MM.1S (cell line): ENCODE data around the gene MACROD2.

Source experiments
- DNase-seq: peaks from one replicate; pipeline ENCODE4 v3.0.0-alpha.2; 2015
- H2AFZ ChIP-seq: fragments of 300-600 bp; sonication (generic); 2 replicates; pipeline ENCODE4 v1.6.0; 2016; ENCODE audit warnings: antibody characterized with exemption, low read length
- H3F3A ChIP-seq: fragments of 300-600 bp; sonication (generic); 2 replicates; pipeline ENCODE4 v1.6.1; 2016; ENCODE audit warnings: mild to moderate bottlenecking, antibody characterized with exemption, low read length, moderate library complexity, mixed read lengths; ENCODE audit not compliant: insufficient read depth
- H3K27ac ChIP-seq: fragments of 300-600 bp; sonication (generic); 2 replicates; pipeline ENCODE4 v1.5.1; 2016; ENCODE audit warnings: mild to moderate bottlenecking, low read length
- H3K27me3 ChIP-seq: fragments of 300-600 bp; sonication (generic); replicated peaks from 2 replicates; pipeline ENCODE4 v1.6.0; 2016; ENCODE audit warnings: low read length; ENCODE audit not compliant: insufficient read depth
- H3K36me3 ChIP-seq: fragments of 300-600 bp; sonication (generic); replicated peaks from 2 replicates; pipeline ENCODE4 v1.6.1; 2016; ENCODE audit warnings: mild to moderate bottlenecking, low read length, mixed read lengths; ENCODE audit not compliant: insufficient read depth
- H3K4me1 ChIP-seq: fragments of 300-600 bp; sonication (generic); 2 replicates; pipeline ENCODE4 v1.6.1; 2016; ENCODE audit warnings: low read length, mixed read lengths
- H3K4me2 ChIP-seq: fragments of 300-600 bp; sonication (generic); 2 replicates; pipeline ENCODE4 v1.6.0; 2016; ENCODE audit warnings: low read depth, low read length
- H3K4me3 ChIP-seq: fragments of 300-600 bp; sonication (generic); 2 replicates; pipeline ENCODE4 v1.5.1; 2016; ENCODE audit warnings: low read length, mixed read lengths
- H3K79me2 ChIP-seq: fragments of 300-600 bp; sonication (generic); 2 replicates; pipeline ENCODE4 v1.6.1; 2016; ENCODE audit warnings: mixed run types, low read length, mixed read lengths
- H3K9ac ChIP-seq: fragments of 300-600 bp; sonication (generic); 2 replicates; pipeline ENCODE4 v1.6.1; 2016; ENCODE audit warnings: low read length, mixed read lengths
- H3K9me2 ChIP-seq: fragments of 300-600 bp; sonication (generic); replicated peaks from 2 replicates; pipeline ENCODE4 v1.6.1; 2016; ENCODE audit warnings: mild to moderate bottlenecking, low read length, mixed read lengths; ENCODE audit not compliant: insufficient read depth
- H3K9me3 ChIP-seq: fragments of 300-600 bp; sonication (generic); replicated peaks from 2 replicates; pipeline ENCODE4 v1.6.1; 2016; ENCODE audit warnings: mild to moderate bottlenecking, low read length, mixed read lengths; ENCODE audit not compliant: insufficient read depth
- H4K20me1 ChIP-seq: fragments of 300-600 bp; sonication (generic); 2 replicates; pipeline ENCODE4 v1.6.1; 2016; ENCODE audit warnings: mild to moderate bottlenecking, low read length, moderate library complexity, mixed read lengths; ENCODE audit not compliant: insufficient read depth
- EZH2 ChIP-seq: fragments of 300-600 bp; sonication (generic); optimal IDR thresholded peaks from 2 replicates; pipeline ENCODE3; 2017; ENCODE audit warnings: low read depth, mild to moderate bottlenecking, antibody characterized with exemption, low read length, mixed read lengths
- EZH2phosphoT487 ChIP-seq: fragments of 300-600 bp; sonication (generic); IDR thresholded peaks from 2 replicates; pipeline ENCODE4 v1.6.1; 2018; ENCODE audit warnings: antibody characterized with exemption, low read length
- TF ChIP-seq, protein P1 (sequence below): fragments of 300-600 bp; sonication (generic); IDR thresholded peaks from 2 replicates; pipeline ENCODE4 v1.5.1; 2016; ENCODE audit warnings: antibody characterized with exemption, low read length, mixed read lengths

Gene MACROD2

DNA sequence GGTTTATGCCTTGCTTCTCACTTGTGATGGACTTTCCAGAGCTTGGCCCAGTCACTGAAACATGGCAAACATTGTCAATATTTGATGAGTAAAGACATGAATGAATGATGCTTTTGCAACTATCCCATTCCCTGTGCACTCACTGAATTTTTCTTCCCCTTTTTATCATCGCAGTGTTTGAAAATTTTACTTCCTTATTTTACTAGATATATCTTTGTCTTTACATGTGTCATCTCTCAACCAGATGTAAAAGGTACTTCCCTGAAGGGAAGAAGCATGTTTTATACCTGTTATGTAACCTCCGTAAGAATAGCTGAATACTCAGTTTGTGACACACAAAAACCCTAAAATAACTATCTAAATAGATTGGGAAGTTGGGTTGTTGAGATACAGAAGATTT, 886.8 kb downstream of the MACROD2 start:
- H3K4me2 ChIP-seq: no peak overlapping the region
- no peaks in the 10 kb centered on the region for H3K36me3 ChIP-seq
- H3F3A ChIP-seq: no peaks in the 10 kb centered on the region
- TF ChIP-seq, protein P1, sequence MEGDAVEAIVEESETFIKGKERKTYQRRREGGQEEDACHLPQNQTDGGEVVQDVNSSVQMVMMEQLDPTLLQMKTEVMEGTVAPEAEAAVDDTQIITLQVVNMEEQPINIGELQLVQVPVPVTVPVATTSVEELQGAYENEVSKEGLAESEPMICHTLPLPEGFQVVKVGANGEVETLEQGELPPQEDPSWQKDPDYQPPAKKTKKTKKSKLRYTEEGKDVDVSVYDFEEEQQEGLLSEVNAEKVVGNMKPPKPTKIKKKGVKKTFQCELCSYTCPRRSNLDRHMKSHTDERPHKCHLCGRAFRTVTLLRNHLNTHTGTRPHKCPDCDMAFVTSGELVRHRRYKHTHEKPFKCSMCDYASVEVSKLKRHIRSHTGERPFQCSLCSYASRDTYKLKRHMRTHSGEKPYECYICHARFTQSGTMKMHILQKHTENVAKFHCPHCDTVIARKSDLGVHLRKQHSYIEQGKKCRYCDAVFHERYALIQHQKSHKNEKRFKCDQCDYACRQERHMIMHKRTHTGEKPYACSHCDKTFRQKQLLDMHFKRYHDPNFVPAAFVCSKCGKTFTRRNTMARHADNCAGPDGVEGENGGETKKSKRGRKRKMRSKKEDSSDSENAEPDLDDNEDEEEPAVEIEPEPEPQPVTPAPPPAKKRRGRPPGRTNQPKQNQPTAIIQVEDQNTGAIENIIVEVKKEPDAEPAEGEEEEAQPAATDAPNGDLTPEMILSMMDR: no peak
- TF ChIP-seq EZH2: no peak
- TF ChIP-seq EZH2phosphoT487: no peak
- H3K9me2 ChIP-seq: no peaks in the 10 kb centered on the region
- DNase-seq: no peak
- no peak overlapping the region for H3K4me3 ChIP-seq
- H4K20me1 ChIP-seq: no peaks in the 10 kb centered on the region
- H3K27ac ChIP-seq: no peak overlapping the region
- peaks cover 8% of the 10 kb centered on the region; the same call in 1 of the 2 replicates for H3K4me1 ChIP-seq
- no peaks in the 10 kb centered on the region for H3K27me3 ChIP-seq
- no peaks in the 10 kb centered on the region for H3K79me2 ChIP-seq
- no peak overlapping the region for H3K9ac ChIP-seq
- no peak overlapping the region for H2AFZ ChIP-seq
- no peaks in the 10 kb centered on the region for H3K9me3 ChIP-seq

DNA sequence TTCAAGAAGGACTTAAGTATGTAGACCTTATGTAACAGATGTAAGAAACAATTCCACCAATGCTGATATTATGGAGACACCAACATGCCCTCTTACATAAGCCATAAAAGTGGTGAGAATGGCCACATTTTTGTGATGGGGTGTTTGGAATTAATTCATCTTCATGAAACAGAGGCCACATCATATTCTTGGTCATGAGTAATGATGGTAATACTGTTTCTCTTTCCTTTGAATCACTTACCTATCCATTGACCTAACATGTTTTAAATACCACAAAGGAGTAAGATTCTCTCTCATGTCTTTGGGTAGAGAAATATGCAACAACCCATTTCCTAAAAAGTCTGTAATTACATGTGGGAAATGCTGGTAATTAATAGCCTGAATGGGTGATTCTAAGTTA, 887.5 kb downstream of the MACROD2 start:
- Histone ChIP-seq H3K4me2 (no peak overlapping the region), H3K27me3 (no peaks in the 10 kb centered on the region), H3K9ac (no peak overlapping the region), H3K79me2 (no peaks in the 10 kb centered on the region), H3K9me2 (no peaks in the 10 kb centered on the region), H3K9me3 (no peaks in the 10 kb centered on the region), H3K4me3 (no peak overlapping the region), H3K27ac (no peak overlapping the region), H3F3A (no peaks in the 10 kb centered on the region), H2AFZ (no peak overlapping the region), H3K4me1 (peaks cover 8% of the 10 kb centered on the region; the same call in 1 of the 2 replicates), H3K36me3 (no peaks in the 10 kb centered on the region), H4K20me1 (no peaks in the 10 kb centered on the region)
- DNase-seq: no peak
- TF ChIP-seq EZH2: no peak
- TF ChIP-seq, protein P1: no peak
- TF ChIP-seq EZH2phosphoT487: no peak

DNA sequence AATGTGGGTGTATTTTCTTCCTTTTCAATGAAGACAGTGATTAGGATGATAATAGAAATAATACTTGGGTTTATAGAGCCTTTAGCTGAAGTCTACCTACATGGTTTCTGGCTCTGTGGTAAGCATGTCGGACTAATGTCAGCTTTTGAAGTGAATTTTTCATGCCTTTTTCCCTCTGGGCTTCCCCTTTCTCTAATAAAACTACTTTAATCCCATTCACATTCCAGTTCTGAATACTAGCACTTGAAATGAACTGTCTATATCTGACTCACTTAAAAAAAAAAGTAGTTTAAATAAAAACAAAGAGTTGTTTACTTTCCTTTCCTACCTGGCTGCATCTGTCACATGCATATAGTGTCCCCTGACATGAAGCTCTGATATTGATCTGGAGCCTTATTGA, 888.0 kb downstream of the MACROD2 start:
- no peaks in the 10 kb centered on the region for H3K36me3 ChIP-seq
- peaks cover 8% of the 10 kb centered on the region; the same call in 1 of the 2 replicates for H3K4me1 ChIP-seq
- TF ChIP-seq EZH2 (no peak), EZH2phosphoT487 (no peak)
- TF ChIP-seq, protein P1: no peak
- no peak overlapping the region for H3K9ac ChIP-seq
- H3K4me2 ChIP-seq: no peak overlapping the region
- H3F3A ChIP-seq: no peaks in the 10 kb centered on the region
- no peak overlapping the region for H3K27ac ChIP-seq
- H3K9me2 ChIP-seq: no peaks in the 10 kb centered on the region
- H4K20me1 ChIP-seq: no peaks in the 10 kb centered on the region
- no peak overlapping the region for H3K4me3 ChIP-seq
- H3K9me3 ChIP-seq: no peaks in the 10 kb centered on the region
- H2AFZ ChIP-seq: no peak overlapping the region
- no peaks in the 10 kb centered on the region for H3K27me3 ChIP-seq
- H3K79me2 ChIP-seq: no peaks in the 10 kb centered on the region
- no peak for DNase-seq

DNA sequence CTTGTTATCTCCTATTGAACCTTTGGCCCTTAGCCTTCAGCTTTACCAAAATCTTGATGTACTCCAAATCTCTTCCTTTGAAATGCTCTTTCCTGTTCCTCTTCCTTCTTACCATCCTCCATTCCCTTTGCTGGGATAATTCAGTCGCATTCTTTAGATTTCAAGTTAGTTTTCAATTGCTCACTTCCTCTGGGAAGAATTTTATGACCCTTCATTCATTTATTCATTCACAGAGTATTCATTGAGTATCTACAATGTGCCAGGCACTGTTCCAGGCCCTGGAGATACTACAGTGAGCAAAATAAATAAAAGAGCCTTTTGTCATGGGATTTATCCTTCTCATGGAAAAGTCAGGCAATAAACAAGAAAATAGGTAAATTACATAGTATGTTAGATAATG, 890.3 kb downstream of the MACROD2 start:
- no peaks in the 10 kb centered on the region for H3K9me2 ChIP-seq
- H3K4me3 ChIP-seq: no peak overlapping the region
- no peaks in the 10 kb centered on the region for H3K9me3 ChIP-seq
- H3K27ac ChIP-seq: no peak overlapping the region
- H3K4me2 ChIP-seq: no peak overlapping the region
- TF ChIP-seq EZH2 (no peak), EZH2phosphoT487 (no peak)
- TF ChIP-seq, protein P1: no peak
- no peak overlapping the region for H2AFZ ChIP-seq
- H3K27me3 ChIP-seq: no peaks in the 10 kb centered on the region
- no peaks in the 10 kb centered on the region for H3F3A ChIP-seq
- H4K20me1 ChIP-seq: no peaks in the 10 kb centered on the region
- H3K36me3 ChIP-seq: no peaks in the 10 kb centered on the region
- DNase-seq: no peak
- H3K9ac ChIP-seq: no peak overlapping the region
- no peaks in the 10 kb centered on the region for H3K79me2 ChIP-seq
- H3K4me1 ChIP-seq: no peaks in the 10 kb centered on the region
